ENCODE measurements around the gene NCBP2. TPM values are rescaled to one million over a fixed set of nuclear protein-coding genes. Genes with fewer than 3 reads are reported as not detected.

Gene NCBP2
- total and polyA plus RNA-seq, 2 donors (not counting 3 experiments of a cell fraction or from before 2014, with no cell fraction given): 31.2 to 76.1 TPM

- Histone ChIP-seq H3K4me1 (ENCODE audit: control insufficient read depth, extremely low read depth, insufficient read depth, low read length) (no peaks in the 10 kb centered on the region), H3K36me3 (ENCODE audit: control insufficient read depth in 2 of 2, extremely low read depth in 1 of 2, insufficient read depth in 2 of 2, low read length in 2 of 2) (no peaks in the 10 kb centered on the region), H3K27ac (ENCODE audit: insufficient read depth, low read depth, low read length) (no peak overlapping the region), H2AFZ (ENCODE audit: low read depth, low read length) (no peak overlapping the region), H3K4me2 (ENCODE audit: insufficient read depth, low read length) (no peak overlapping the region), H4K20me1 (replicated peaks; ENCODE audit: control insufficient read depth, extremely low read depth, insufficient read depth, low read length) (no peaks in the 10 kb centered on the region), H3K4me3 (replicated peaks in 1 of 3; ENCODE audit: insufficient read depth in 1 of 3, low read depth in 1 of 3, low read length in 3 of 3) (no peak overlapping the region), H3K9me3 (replicated peaks; ENCODE audit: control insufficient read depth, insufficient read depth, low read length) (no peaks in the 10 kb centered on the region), H3K9ac (replicated peaks; ENCODE audit: extremely low read depth, insufficient read depth, low read length) (no peak overlapping the region), H3K79me2 (ENCODE audit: control insufficient read depth, insufficient read depth, low read length) (no peaks in the 10 kb centered on the region), H3K9me1 (replicated peaks; ENCODE audit: control insufficient read depth, extremely low read depth, insufficient read depth, low read length) (no peaks in the 10 kb centered on the region), H3K27me3 (ENCODE audit: control insufficient read depth in 2 of 2, insufficient read depth in 2 of 2, low read length in 2 of 2) (peaks cover 4 to 14% of the 10 kb centered on the region in 2 experiments)
- BruUV-seq (replicated peaks): no TSS peak
- TF ChIP-seq, protein P1, sequence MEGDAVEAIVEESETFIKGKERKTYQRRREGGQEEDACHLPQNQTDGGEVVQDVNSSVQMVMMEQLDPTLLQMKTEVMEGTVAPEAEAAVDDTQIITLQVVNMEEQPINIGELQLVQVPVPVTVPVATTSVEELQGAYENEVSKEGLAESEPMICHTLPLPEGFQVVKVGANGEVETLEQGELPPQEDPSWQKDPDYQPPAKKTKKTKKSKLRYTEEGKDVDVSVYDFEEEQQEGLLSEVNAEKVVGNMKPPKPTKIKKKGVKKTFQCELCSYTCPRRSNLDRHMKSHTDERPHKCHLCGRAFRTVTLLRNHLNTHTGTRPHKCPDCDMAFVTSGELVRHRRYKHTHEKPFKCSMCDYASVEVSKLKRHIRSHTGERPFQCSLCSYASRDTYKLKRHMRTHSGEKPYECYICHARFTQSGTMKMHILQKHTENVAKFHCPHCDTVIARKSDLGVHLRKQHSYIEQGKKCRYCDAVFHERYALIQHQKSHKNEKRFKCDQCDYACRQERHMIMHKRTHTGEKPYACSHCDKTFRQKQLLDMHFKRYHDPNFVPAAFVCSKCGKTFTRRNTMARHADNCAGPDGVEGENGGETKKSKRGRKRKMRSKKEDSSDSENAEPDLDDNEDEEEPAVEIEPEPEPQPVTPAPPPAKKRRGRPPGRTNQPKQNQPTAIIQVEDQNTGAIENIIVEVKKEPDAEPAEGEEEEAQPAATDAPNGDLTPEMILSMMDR (IDR thresholded peaks at IDR 0.05; ENCODE audit: extremely low read depth in 1 of 2, insufficient read depth in 1 of 2, low read depth in 1 of 2, low read length in 2 of 2): no peak
- TF ChIP-seq POLR2AphosphoS5 (IDR thresholded peaks at IDR 0.05; ENCODE audit: insufficient read depth, low read depth, low read length): no peak
- FAIRE-seq: no peak
- dilution Hi-C loops (cut with MboI; ENCODE audit: extremely low pct_ligation_motif_present, low sequenced_read_pairs) (no loop called here), intact Hi-C loops (cut with micrococcal nuclease) (no loop called here)
- no peak for DNase-seq (ENCODE audit: low read depth, low spot score)
- ChIA-PET CTCF (interaction anchor here (1.0 to 1.2 kb wide), 2 partner anchors 530 to 620 kb away, joined by 3 read pairs; no protein-coding TSS in a partner anchor), POLR2A (no interaction called here)
These were observed 37.2 kb upstream of the NCBP2 start for GRCh38 chr3:196979545-196979944.

DNA sequence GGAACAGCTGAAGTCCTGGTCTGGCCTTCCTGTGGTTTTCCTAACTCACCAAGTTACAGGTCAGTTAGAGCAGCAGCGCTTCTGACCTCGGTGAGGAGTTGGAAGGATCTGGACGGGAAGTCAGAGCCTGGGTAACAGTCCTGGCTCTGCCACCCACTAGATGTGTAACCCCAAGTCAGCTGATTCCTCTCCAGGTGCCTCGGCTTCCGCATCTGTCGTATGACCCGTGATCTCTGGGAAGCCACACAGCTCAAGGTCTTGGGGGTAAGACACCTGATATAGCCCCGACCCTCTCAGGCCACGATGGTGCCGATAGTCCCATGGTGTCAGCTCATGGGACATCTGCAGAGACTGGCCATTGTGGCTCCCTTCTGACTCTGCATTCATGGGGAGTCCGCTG lies 34.6 kb upstream of the NCBP2 start:
- Histone ChIP-seq H3K27me3 (ENCODE audit: control insufficient read depth in 2 of 2, insufficient read depth in 2 of 2, low read length in 2 of 2) (no peaks in the 10 kb centered on the region), H3K4me1 (ENCODE audit: control insufficient read depth, extremely low read depth, insufficient read depth, low read length) (no peaks in the 10 kb centered on the region), H3K36me3 (ENCODE audit: control insufficient read depth in 2 of 2, extremely low read depth in 1 of 2, insufficient read depth in 2 of 2, low read length in 2 of 2) (no peaks in the 10 kb centered on the region), H3K9ac (replicated peaks; ENCODE audit: extremely low read depth, insufficient read depth, low read length) (no peak overlapping the region), H3K9me1 (replicated peaks; ENCODE audit: control insufficient read depth, extremely low read depth, insufficient read depth, low read length) (no peaks in the 10 kb centered on the region), H3K4me3 (replicated peaks in 1 of 3; ENCODE audit: insufficient read depth in 1 of 3, low read depth in 1 of 3, low read length in 3 of 3) (no peak overlapping the region), H3K4me2 (ENCODE audit: insufficient read depth, low read length) (no peak overlapping the region), H3K27ac (ENCODE audit: insufficient read depth, low read depth, low read length) (no peak overlapping the region), H3K9me3 (replicated peaks; ENCODE audit: control insufficient read depth, insufficient read depth, low read length) (no peaks in the 10 kb centered on the region), H2AFZ (ENCODE audit: low read depth, low read length) (no peak overlapping the region), H3K79me2 (ENCODE audit: control insufficient read depth, insufficient read depth, low read length) (no peaks in the 10 kb centered on the region), H4K20me1 (replicated peaks; ENCODE audit: control insufficient read depth, extremely low read depth, insufficient read depth, low read length) (no peaks in the 10 kb centered on the region)
- dilution Hi-C loops (cut with MboI; ENCODE audit: extremely low pct_ligation_motif_present, low sequenced_read_pairs) (no loop called here), intact Hi-C loops (cut with micrococcal nuclease) (no loop called here)
- FAIRE-seq (no peak), DNase-seq (ENCODE audit: low read depth, low spot score) (no peak)
- TF ChIP-seq MYC (IDR thresholded peaks at IDR 0.05; ENCODE audit: low read depth, low read length) (no peak), POLR2A (IDR thresholded peaks at IDR 0.05; ENCODE audit: low read depth, low read length) (no peak)
- ChIA-PET POLR2A (no interaction called here), CTCF (no interaction called here)
- BruUV-seq (replicated peaks): no TSS peak

Data from endothelial cell of umbilical vein (primary cell).